ENCODE results near the gene DLGAP3.
"Not testable (repeated sequence)": the region's sequence is repeated elsewhere in the genome, so short reads cannot be mapped to it uniquely, and the experiment has no call there.

DLGAP3 gene

DNA sequence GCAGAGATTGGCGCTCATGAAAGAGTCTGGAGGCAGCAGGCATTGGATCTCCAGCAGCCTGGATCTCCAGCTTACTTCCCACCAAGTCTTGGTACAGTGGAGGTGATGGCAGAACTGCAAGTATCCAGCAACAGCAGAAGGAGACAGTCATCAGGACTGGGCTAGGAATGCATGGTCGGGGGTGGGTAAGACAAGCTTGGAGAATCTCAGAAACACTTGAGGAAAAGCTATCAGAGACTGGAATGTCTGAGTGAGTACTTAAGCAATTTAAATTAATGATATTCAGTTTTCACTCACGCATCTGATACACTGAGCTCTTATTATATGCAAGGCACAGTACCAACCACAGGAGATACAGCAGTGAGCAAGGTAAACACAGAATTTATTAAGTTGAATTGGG is 45.9 kb upstream of the DLGAP3 start:
- no peak for TF ChIP-seq CTCF (IDR thresholded peaks at IDR 0.05; ENCODE audit: extremely low read depth, missing control alignments)
- no peak for DNase-seq (ENCODE audit: low spot score)

- no peak for DNase-seq (ENCODE audit: low spot score)
- TF ChIP-seq CTCF (IDR thresholded peaks at IDR 0.05; ENCODE audit: extremely low read depth, missing control alignments), result no peak
These were observed 45.2 kb upstream of the DLGAP3 start for GRCh38 chr1:34974626-34975025.

- no peak for TF ChIP-seq CTCF (IDR thresholded peaks at IDR 0.05; ENCODE audit: extremely low read depth, missing control alignments)
- no peak for DNase-seq (ENCODE audit: low spot score)
These were observed 43.9 kb upstream of the DLGAP3 start for GRCh38 chr1:34973326-34973725.

GRCh38 chr1:34970829-34971228 is 41.4 kb upstream of the DLGAP3 start:
- TF ChIP-seq CTCF (IDR thresholded peaks at IDR 0.05; ENCODE audit: extremely low read depth, missing control alignments), result no peak
- no peak for DNase-seq (ENCODE audit: low spot score)

GRCh38 chr1:34970220-34970735 is 40.8 kb upstream of the DLGAP3 start:
- peak; percentile 65 for DNase-seq (ENCODE audit: low spot score)
- TF ChIP-seq CTCF (IDR thresholded peaks at IDR 0.05; ENCODE audit: extremely low read depth, missing control alignments), result no peak

DNA sequence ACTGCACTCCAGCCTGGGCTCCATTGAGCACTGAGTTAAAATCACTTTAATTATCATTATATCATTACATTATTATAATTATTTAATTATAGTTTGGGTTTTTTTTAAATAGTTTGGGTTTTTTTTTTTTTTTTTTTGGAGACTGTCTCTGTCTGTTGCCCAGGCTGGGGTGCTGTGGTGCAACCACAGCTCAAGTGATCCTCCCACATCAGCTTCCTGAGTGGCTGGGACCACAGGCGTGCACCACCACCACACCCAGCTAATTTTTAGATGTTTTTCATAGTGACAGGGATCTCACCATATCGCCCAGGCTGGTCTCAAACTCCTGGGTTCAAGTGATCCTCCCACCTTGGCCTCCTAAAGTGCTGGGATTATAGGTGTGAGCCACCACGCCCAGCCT is 38.8 kb upstream of the DLGAP3 start:
- DNase-seq (ENCODE audit: low spot score), result not testable (repeated sequence)

DNA sequence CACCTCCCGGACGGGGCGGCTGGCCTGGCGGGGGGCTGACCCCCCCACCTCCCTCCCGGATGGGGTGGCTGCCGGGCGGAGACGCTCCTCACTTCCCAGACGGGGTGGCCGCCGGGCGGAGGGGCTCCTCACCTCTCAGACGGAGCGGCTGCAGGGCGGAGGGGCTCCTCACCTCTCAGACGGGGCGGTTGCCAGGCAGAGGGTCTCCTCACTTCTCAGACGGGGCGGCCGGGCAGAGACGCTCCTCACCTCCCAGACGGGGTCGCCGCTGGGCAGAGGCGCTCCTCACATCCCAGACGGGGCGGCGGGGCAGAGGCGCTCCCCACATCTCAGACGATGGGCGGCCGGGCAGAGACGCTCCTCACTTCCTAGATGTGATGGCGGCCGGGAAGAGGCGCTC is 38.2 kb upstream of the DLGAP3 start:
- not testable (repeated sequence) for DNase-seq (ENCODE audit: low spot score)

- no peak for TF ChIP-seq CTCF (IDR thresholded peaks at IDR 0.05; ENCODE audit: extremely low read depth, missing control alignments)
- no peak for DNase-seq (ENCODE audit: low spot score)
These were observed 36.1 kb upstream of the DLGAP3 start for GRCh38 chr1:34965597-34965996.

DNA sequence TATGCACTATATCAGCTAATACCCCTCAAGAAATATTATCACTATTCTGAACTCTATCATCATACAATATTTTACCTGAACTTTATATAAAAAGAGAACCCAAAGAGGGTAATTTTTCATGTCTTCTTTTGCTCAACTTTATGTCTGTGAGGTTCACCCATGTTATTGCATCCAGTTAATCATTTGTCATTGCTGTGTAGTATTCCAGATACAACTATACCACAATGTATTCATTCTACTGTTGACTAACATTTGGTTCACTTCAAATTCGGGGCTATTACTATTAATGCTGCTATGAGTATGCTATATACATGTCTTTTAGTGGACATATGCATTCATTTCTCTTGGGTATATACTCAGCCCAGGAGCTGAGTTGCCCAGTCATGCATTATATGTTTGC is 21.0 kb upstream of the DLGAP3 start:
- no peak for TF ChIP-seq CTCF (IDR thresholded peaks at IDR 0.05; ENCODE audit: extremely low read depth, missing control alignments)
- no peak for DNase-seq (ENCODE audit: low spot score)

GRCh38 chr1:34948739-34949138 is 19.3 kb upstream of the DLGAP3 start:
- not testable (repeated sequence) for DNase-seq (ENCODE audit: low spot score)

DNA sequence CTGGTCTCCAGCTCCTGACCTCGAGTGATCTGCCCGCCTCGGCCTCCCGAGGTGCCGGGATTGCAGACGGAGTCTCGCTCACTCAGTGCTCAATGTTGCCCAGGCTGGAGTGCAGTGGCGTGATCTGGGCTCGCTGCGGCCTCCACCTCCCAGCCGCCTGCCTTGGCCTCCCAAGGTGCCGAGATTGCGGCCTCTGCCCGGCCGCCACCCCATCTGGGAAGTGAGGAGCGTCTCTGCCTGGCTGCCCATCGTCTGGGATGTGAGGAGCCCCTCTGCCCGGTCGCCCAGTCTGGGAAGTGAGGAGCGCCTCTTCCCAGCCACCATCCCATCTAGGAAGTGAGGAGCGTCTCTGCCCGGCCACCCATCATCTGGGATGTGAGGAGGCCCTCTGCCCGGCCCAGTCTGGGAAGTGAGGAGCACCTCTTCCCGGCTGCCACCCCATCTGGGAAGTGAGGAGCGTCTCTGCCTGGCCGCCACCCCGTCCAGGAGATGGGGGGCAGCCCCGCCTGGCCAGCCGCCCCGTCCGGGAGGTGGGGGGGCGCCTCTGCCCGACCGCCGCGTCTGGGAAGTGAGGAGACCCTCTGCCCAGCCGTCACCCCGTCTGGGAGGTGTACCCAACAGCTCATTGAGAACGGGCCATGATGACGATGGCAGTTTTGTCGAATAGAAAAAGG is 18.3 kb upstream of the DLGAP3 start:
- not testable (repeated sequence) for DNase-seq (ENCODE audit: low spot score)
